ENCODE measurements around the gene NR4A3. TPM values are rescaled to one million over a fixed set of nuclear protein-coding genes. Genes with fewer than 3 reads are reported as not detected.

Gene NR4A3
- polyA plus RNA-seq, 1 of the 3 experiments (the other 2 are of a cell fraction) = 1.3 TPM

- no peak for TF ChIP-seq ZBTB33 (IDR thresholded peaks at IDR 0.05; ENCODE audit: borderline replicate concordance, low read depth)
- no peak for TF ChIP-seq USF2 (IDR thresholded peaks at IDR 0.05; ENCODE audit: borderline replicate concordance, low read depth, low read length)
- no peak for TF ChIP-seq RCOR1 (IDR thresholded peaks at IDR 0.05; ENCODE audit: low read length)
- TF ChIP-seq FOSL2 (IDR thresholded peaks at IDR 0.05; ENCODE audit: borderline replicate concordance, low read depth) = no peak
- no peak for TF ChIP-seq EP300 (IDR thresholded peaks at IDR 0.05; ENCODE audit: borderline replicate concordance in 1 of 2, low read depth in 1 of 2, low read length in 1 of 2)
- TF ChIP-seq GATA2 (CRISPR knock-in tag; IDR thresholded peaks at IDR 0.05) = no peak
- TF ChIP-seq NFIC (IDR thresholded peaks at IDR 0.05; ENCODE audit: borderline replicate concordance) = no peak
- TF ChIP-seq MAX (IDR thresholded peaks at IDR 0.05; ENCODE audit: low read depth) = no peak
Measured at GRCh38 chr9:99894826-99895225, 73.1 kb downstream of the NR4A3 start (continued).

- CTCF ChIA-PET = no interaction called here
- Histone ChIP-seq H3K9me3 (no peaks in the 10 kb centered on the region), H3K4me3 (ENCODE audit: low read depth in 2 of 2, low read length in 1 of 2) (no peak overlapping the region), H3K79me2 (ENCODE audit: insufficient read depth) (no peaks in the 10 kb centered on the region), H3K27me3 (ENCODE audit: insufficient read depth) (peaks cover 6% of the 10 kb centered on the region; the same call in 1 of the 2 replicates), H3F3A (replicated peaks; ENCODE audit: insufficient read depth) (no peaks in the 10 kb centered on the region), H3K36me3 (replicated peaks in 1 of 2; ENCODE audit: control insufficient read depth in 1 of 2, insufficient read depth in 2 of 2, low read length in 1 of 2) (no peaks in the 10 kb centered on the region), H3K4me1 (ENCODE audit: control insufficient read depth in 1 of 2, insufficient read depth in 2 of 2, low read depth in 1 of 2, low read length in 1 of 2) (no peaks in the 10 kb centered on the region; a peak in 1 of 4 replicates), H3K27ac (ENCODE audit: low read depth in 2 of 2, low read length in 1 of 2) (no peak overlapping the region), H4K20me1 (ENCODE audit: insufficient read depth) (no peaks in the 10 kb centered on the region), H3K9ac (no peak overlapping the region), H2AFZ (ENCODE audit: low read depth) (no peak overlapping the region), H3K4me2 (no peak overlapping the region), H3K9me2 (no peaks in the 10 kb centered on the region)
- 74% methylated on average over 6 of the region's 6 CpGs for WGBS (ENCODE audit: low lambda C conversion rate)
- DNase-seq = no peak
- TF ChIP-seq EZH2phosphoT487 (IDR thresholded peaks at IDR 0.05; ENCODE audit: borderline replicate concordance, low read depth) (no peak), POLR2AphosphoS5 (IDR thresholded peaks at IDR 0.05; ENCODE audit: low read depth, low read length) (no peak), YY1 (IDR thresholded peaks at IDR 0.05; ENCODE audit: low read depth) (no peak), FOXJ3 (CRISPR knock-in tag; IDR thresholded peaks at IDR 0.05) (no peak), NFIC (IDR thresholded peaks at IDR 0.05; ENCODE audit: borderline replicate concordance) (no peak), ZBTB33 (IDR thresholded peaks at IDR 0.05; ENCODE audit: borderline replicate concordance, low read depth) (no peak), JUND (IDR thresholded peaks at IDR 0.05) (no peak), GABPA (IDR thresholded peaks at IDR 0.05; ENCODE audit: low read depth) (no peak), RFX5 (IDR thresholded peaks at IDR 0.05; ENCODE audit: low read length) (no peak), RCOR1 (IDR thresholded peaks at IDR 0.05; ENCODE audit: low read length) (no peak), FOSL2 (IDR thresholded peaks at IDR 0.05; ENCODE audit: borderline replicate concordance, low read depth) (no peak), CTCF (IDR thresholded peaks at IDR 0.05) (no peak), MXI1 (IDR thresholded peaks at IDR 0.05; ENCODE audit: low read depth, low read length) (no peak), REST (IDR thresholded peaks at IDR 0.05; ENCODE audit: low read depth, low read length) (no peak), EP300 (IDR thresholded peaks at IDR 0.05; ENCODE audit: borderline replicate concordance in 1 of 2, low read depth in 1 of 2, low read length in 1 of 2) (no peak), TAF1 (IDR thresholded peaks at IDR 0.05; ENCODE audit: borderline replicate concordance, low read depth, low read length) (no peak)
- POLR2A ChIA-PET = no interaction called here
Measured at GRCh38 chr9:99895510-99895909, 73.8 kb downstream of the NR4A3 start.
